ENCODE results near the gene SCRN3.
"Not testable (repeated sequence)": the region's sequence is repeated elsewhere in the genome, so short reads cannot be mapped to it uniquely, and the experiment has no call there.

The SCRN3 gene

GRCh38 chr2:174362949-174363348 is 32.6 kb upstream of the SCRN3 start:
- Histone ChIP-seq H3K9me3 (ENCODE audit: control extremely low read depth in 1 of 5, control insufficient read depth in 4 of 5, insufficient read depth in 2 of 5, low read depth in 1 of 5, low read length in 4 of 5) (peaks cover 3 to 29% (median 19%) of the 10 kb centered on the region in 5 experiments), H3K27me3 (replicated peaks in 2 of 5; ENCODE audit: control insufficient read depth in 4 of 5, insufficient read depth in 5 of 5, low read length in 4 of 5) (no peaks in the 10 kb centered on the region), H3K4me1 (ENCODE audit: control extremely low read depth in 1 of 4, control insufficient read depth in 4 of 4, insufficient read depth in 4 of 4, low read length in 3 of 4) (no peaks in the 10 kb centered on the region), H3K27ac (ENCODE audit: insufficient read depth in 1 of 2, low read depth in 1 of 2, low read length in 2 of 2, poor library complexity in 1 of 2, severe bottlenecking in 2 of 2) (no peak overlapping the region), H3K4me3 (ENCODE audit: control insufficient read depth in 1 of 7, extremely low read depth in 1 of 7, insufficient read depth in 4 of 7, low read depth in 2 of 7, low read length in 6 of 7) (no peak overlapping the region), H3K36me3 (ENCODE audit: control insufficient read depth in 4 of 4, insufficient read depth in 4 of 4, low read length in 3 of 4) (peaks cover 30 to 60% (median 30%) of the 10 kb centered on the region in 4 experiments)
- no peak for DNase-seq
- ChIA-PET POLR2A (no interaction called here), CTCF (interaction anchor here (1.0 to 1.4 kb wide), 2 partner anchors 11 to 13 kb away, joined by 3 read pairs; no protein-coding TSS in a partner anchor)
- 100% methylated on average over 1 of the region's 1 CpG for WGBS (ENCODE audit: insufficient coverage)

GRCh38 chr2:174363492-174364225 is 31.9 kb upstream of the SCRN3 start:
- CTCF ChIA-PET: interaction anchor here (1.0 to 1.4 kb wide), 2 partner anchors 12 to 14 kb away, joined by 3 read pairs; no protein-coding TSS in a partner anchor

DNA sequence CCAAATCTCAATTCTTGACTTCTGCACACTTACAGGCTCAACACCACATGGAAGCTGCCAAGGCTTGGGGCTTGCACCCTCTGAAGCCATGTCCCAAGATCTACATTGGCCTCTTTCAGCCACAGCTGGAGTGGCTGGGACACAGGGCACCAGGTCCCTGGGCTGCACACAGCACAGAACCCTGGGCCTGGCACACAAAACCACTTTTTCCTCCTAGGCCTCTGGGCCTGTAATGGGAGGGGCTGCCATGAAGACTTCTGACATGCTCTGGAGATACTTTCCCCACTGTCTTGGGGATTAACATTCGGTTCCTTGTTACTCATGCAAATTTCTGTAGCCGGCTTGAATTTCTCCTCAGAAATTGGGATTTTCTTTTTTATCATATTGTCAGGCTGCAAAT is 30.9 kb upstream of the SCRN3 start:
- 100% methylated on average over 2 of the region's 2 CpGs for WGBS (ENCODE audit: insufficient coverage)

More at GRCh38 chr2:174363492-174364225, 31.9 kb upstream of the SCRN3 start:
- Histone ChIP-seq H3K36me3 (ENCODE audit: control insufficient read depth in 4 of 4, insufficient read depth in 4 of 4, low read length in 3 of 4) (peaks cover 30 to 67% (median 32%) of the 10 kb centered on the region in 4 experiments), H3K4me3 (ENCODE audit: control insufficient read depth in 1 of 7, extremely low read depth in 1 of 7, insufficient read depth in 4 of 7, low read depth in 2 of 7, low read length in 6 of 7) (peak overlapping the region in 1 of 7 experiments; percentile 6), H3K9me3 (ENCODE audit: control extremely low read depth in 1 of 5, control insufficient read depth in 4 of 5, insufficient read depth in 2 of 5, low read depth in 1 of 5, low read length in 4 of 5) (peaks cover 3 to 29% (median 19%) of the 10 kb centered on the region in 5 experiments)
- DNase-seq; H3K27me3 ChIP-seq (replicated peaks in 2 of 5; ENCODE audit: control insufficient read depth in 4 of 5, insufficient read depth in 5 of 5, low read length in 4 of 5); POLR2A ChIA-PET; H3K4me1 ChIP-seq (ENCODE audit: control extremely low read depth in 1 of 4, control insufficient read depth in 4 of 4, insufficient read depth in 4 of 4, low read length in 3 of 4); H3K27ac ChIP-seq (ENCODE audit: insufficient read depth in 1 of 2, low read depth in 1 of 2, low read length in 2 of 2, poor library complexity in 1 of 2, severe bottlenecking in 2 of 2): not testable (repeated sequence)
- WGBS (ENCODE audit: insufficient coverage): 100% methylated on average over 4 of the region's 6 CpGs

GRCh38 chr2:174365571-174365970 is 30.0 kb upstream of the SCRN3 start:
- Histone ChIP-seq H3K27me3 (replicated peaks in 2 of 5; ENCODE audit: control insufficient read depth in 4 of 5, insufficient read depth in 5 of 5, low read length in 4 of 5) (no peaks in the 10 kb centered on the region), H3K4me3 (ENCODE audit: control insufficient read depth in 1 of 7, extremely low read depth in 1 of 7, insufficient read depth in 4 of 7, low read depth in 2 of 7, low read length in 6 of 7) (no peak overlapping the region), H3K4me1 (ENCODE audit: control extremely low read depth in 1 of 4, control insufficient read depth in 4 of 4, insufficient read depth in 4 of 4, low read length in 3 of 4) (no peaks in the 10 kb centered on the region), H3K9me3 (ENCODE audit: control extremely low read depth in 1 of 5, control insufficient read depth in 4 of 5, insufficient read depth in 2 of 5, low read depth in 1 of 5, low read length in 4 of 5) (peaks cover 3 to 29% (median 19%) of the 10 kb centered on the region in 5 experiments), H3K27ac (ENCODE audit: insufficient read depth in 1 of 2, low read depth in 1 of 2, low read length in 2 of 2, poor library complexity in 1 of 2, severe bottlenecking in 2 of 2) (no peak overlapping the region), H3K36me3 (ENCODE audit: control insufficient read depth in 4 of 4, insufficient read depth in 4 of 4, low read length in 3 of 4) (peaks cover 38 to 77% (median 45%) of the 10 kb centered on the region in 4 experiments)
- POLR2A ChIA-PET: no interaction called here
- 100% methylated on average over 1 of the region's 2 CpGs for WGBS (ENCODE audit: insufficient coverage)
- CTCF ChIA-PET: interaction anchor here (0.9 kb wide), 1 partner anchor 14 kb away, joined by 3 read pairs; no protein-coding TSS in a partner anchor
- no peak for DNase-seq

More for the DNA sequence above, 30.9 kb upstream of the SCRN3 start:
- POLR2A ChIA-PET: no interaction called here
- Histone ChIP-seq H3K27ac (ENCODE audit: insufficient read depth in 1 of 2, low read depth in 1 of 2, low read length in 2 of 2, poor library complexity in 1 of 2, severe bottlenecking in 2 of 2) (no peak overlapping the region), H3K9me3 (ENCODE audit: control extremely low read depth in 1 of 5, control insufficient read depth in 4 of 5, insufficient read depth in 2 of 5, low read depth in 1 of 5, low read length in 4 of 5) (peaks cover 3 to 29% (median 19%) of the 10 kb centered on the region in 5 experiments), H3K36me3 (ENCODE audit: control insufficient read depth in 4 of 4, insufficient read depth in 4 of 4, low read length in 3 of 4) (peaks cover 33 to 77% (median 37%) of the 10 kb centered on the region in 4 experiments), H3K27me3 (replicated peaks in 2 of 5; ENCODE audit: control insufficient read depth in 4 of 5, insufficient read depth in 5 of 5, low read length in 4 of 5) (no peaks in the 10 kb centered on the region), H3K4me3 (ENCODE audit: control insufficient read depth in 1 of 7, extremely low read depth in 1 of 7, insufficient read depth in 4 of 7, low read depth in 2 of 7, low read length in 6 of 7) (peak overlapping the region in 1 of 7 experiments; percentile 36), H3K4me1 (ENCODE audit: control extremely low read depth in 1 of 4, control insufficient read depth in 4 of 4, insufficient read depth in 4 of 4, low read length in 3 of 4) (no peaks in the 10 kb centered on the region)
- DNase-seq: no peak
- CTCF ChIA-PET: no interaction called here

DNA sequence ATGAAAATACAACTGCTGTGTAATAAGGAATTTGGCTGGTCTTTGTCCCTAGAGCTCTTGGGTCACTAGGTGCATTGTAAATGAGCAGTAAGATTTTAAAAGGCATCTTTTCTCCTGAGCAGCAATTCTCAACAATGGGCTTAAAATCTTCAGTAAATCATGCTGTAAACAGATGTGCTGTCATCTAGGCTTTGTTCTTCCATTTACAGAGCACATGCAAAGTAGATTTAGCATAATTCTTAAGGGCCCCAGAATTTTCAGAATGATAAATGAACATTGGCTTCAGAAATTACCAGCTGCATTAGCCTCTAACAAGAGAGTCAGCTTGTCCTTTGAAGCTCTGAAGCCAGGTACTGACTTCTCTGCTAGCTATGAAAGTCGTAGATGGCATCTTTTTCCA is 26.8 kb upstream of the SCRN3 start:
- ChIA-PET CTCF (interaction anchor here (1.8 kb wide), 1 partner anchor 9 kb away, joined by 6 read pairs; no protein-coding TSS in a partner anchor), POLR2A (no interaction called here)
- no peak overlapping the region for H3K27ac ChIP-seq (ENCODE audit: insufficient read depth in 1 of 2, low read depth in 1 of 2, low read length in 2 of 2, poor library complexity in 1 of 2, severe bottlenecking in 2 of 2)
- H3K27me3 ChIP-seq (replicated peaks in 2 of 5; ENCODE audit: control insufficient read depth in 4 of 5, insufficient read depth in 5 of 5, low read length in 4 of 5): no peaks in the 10 kb centered on the region
- H3K4me1 ChIP-seq (ENCODE audit: control extremely low read depth in 1 of 4, control insufficient read depth in 4 of 4, insufficient read depth in 4 of 4, low read length in 3 of 4): no peaks in the 10 kb centered on the region
- no CpG with 5 or more reads among the region's 1 CpG for WGBS (ENCODE audit: insufficient coverage)
- peaks cover 2 to 22% (median 16%) of the 10 kb centered on the region in 5 experiments for H3K9me3 ChIP-seq (ENCODE audit: control extremely low read depth in 1 of 5, control insufficient read depth in 4 of 5, insufficient read depth in 2 of 5, low read depth in 1 of 5, low read length in 4 of 5)
- no peak for DNase-seq
- H3K36me3 ChIP-seq (ENCODE audit: control insufficient read depth in 4 of 4, insufficient read depth in 4 of 4, low read length in 3 of 4): peaks cover 26 to 79% (median 38%) of the 10 kb centered on the region in 4 experiments
- H3K4me3 ChIP-seq (ENCODE audit: control insufficient read depth in 1 of 7, extremely low read depth in 1 of 7, insufficient read depth in 4 of 7, low read depth in 2 of 7, low read length in 6 of 7): no peak overlapping the region

DNA sequence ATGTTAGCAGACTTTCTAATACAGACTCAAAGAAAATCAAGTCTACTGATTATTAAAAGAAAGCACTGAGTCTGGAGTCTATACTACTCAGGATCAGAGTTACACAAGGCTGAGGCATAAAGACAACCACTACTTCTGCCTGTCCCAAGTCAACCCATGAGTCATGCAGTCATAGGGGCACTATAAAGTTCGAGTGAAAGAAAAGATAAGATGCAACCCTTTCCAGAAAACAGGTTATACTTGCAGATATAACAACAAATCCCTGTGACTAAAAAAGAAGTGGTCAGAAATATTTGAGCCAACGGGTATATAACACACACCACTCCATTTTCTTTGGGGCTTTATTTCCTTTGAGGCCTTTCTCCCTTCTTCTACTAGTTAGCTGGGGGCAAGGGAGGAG is 18.6 kb upstream of the SCRN3 start:
- DNase-seq: no peak
- no CpG with 5 or more reads among the region's 2 CpGs for WGBS (ENCODE audit: insufficient coverage)
- CTCF ChIA-PET: interaction anchor here (1.1 kb wide), 1 partner anchor 16 kb away, joined by 3 read pairs; no protein-coding TSS in a partner anchor
- Histone ChIP-seq H3K4me3 (ENCODE audit: control insufficient read depth in 1 of 7, extremely low read depth in 1 of 7, insufficient read depth in 4 of 7, low read depth in 2 of 7, low read length in 6 of 7) (no peak overlapping the region), H3K4me1 (ENCODE audit: control extremely low read depth in 1 of 4, control insufficient read depth in 4 of 4, insufficient read depth in 4 of 4, low read length in 3 of 4) (no peaks in the 10 kb centered on the region), H3K27me3 (replicated peaks in 2 of 5; ENCODE audit: control insufficient read depth in 4 of 5, insufficient read depth in 5 of 5, low read length in 4 of 5) (no peaks in the 10 kb centered on the region), H3K27ac (ENCODE audit: insufficient read depth in 1 of 2, low read depth in 1 of 2, low read length in 2 of 2, poor library complexity in 1 of 2, severe bottlenecking in 2 of 2) (no peak overlapping the region), H3K9me3 (ENCODE audit: control extremely low read depth in 1 of 5, control insufficient read depth in 4 of 5, insufficient read depth in 2 of 5, low read depth in 1 of 5, low read length in 4 of 5) (no peaks in the 10 kb centered on the region), H3K36me3 (ENCODE audit: control insufficient read depth in 4 of 4, insufficient read depth in 4 of 4, low read length in 3 of 4) (peaks cover 7 to 76% (median 38%) of the 10 kb centered on the region in 4 experiments)
- POLR2A ChIA-PET: no interaction called here

DNA sequence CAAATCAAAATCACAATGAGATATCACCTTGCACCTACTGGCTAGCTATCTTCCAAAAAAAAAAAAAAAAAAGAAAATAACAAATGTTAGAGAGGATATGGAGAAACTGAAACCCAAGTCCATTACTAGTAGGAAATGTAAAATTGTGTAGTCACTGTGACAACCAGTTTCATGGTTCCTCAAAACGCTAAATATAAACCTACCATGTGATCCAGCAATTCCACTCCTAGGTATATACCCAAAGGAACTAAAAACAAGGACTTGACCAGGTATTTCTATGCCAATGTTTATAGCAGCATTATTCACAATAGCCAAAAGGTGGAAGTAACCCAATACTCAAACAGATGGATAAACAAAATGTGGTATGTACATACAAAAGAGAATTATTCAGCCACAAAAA is 11.7 kb upstream of the SCRN3 start:
- no peaks in the 10 kb centered on the region for H3K27me3 ChIP-seq (replicated peaks in 2 of 5; ENCODE audit: control insufficient read depth in 4 of 5, insufficient read depth in 5 of 5, low read length in 4 of 5)
- WGBS (ENCODE audit: insufficient coverage): no CpG with 5 or more reads among the region's 1 CpG
- no peaks in the 10 kb centered on the region for H3K4me1 ChIP-seq (ENCODE audit: control extremely low read depth in 1 of 4, control insufficient read depth in 4 of 4, insufficient read depth in 4 of 4, low read length in 3 of 4)
- H3K36me3 ChIP-seq (ENCODE audit: control insufficient read depth in 4 of 4, insufficient read depth in 4 of 4, low read length in 3 of 4): peaks cover 12 to 70% (median 23%) of the 10 kb centered on the region in 4 experiments
- no peak overlapping the region for H3K27ac ChIP-seq (ENCODE audit: insufficient read depth in 1 of 2, low read depth in 1 of 2, low read length in 2 of 2, poor library complexity in 1 of 2, severe bottlenecking in 2 of 2)
- H3K4me3 ChIP-seq (ENCODE audit: control insufficient read depth in 1 of 7, extremely low read depth in 1 of 7, insufficient read depth in 4 of 7, low read depth in 2 of 7, low read length in 6 of 7): no peak overlapping the region
- peaks cover 0 to 9% (median 3%) of the 10 kb centered on the region in 5 experiments for H3K9me3 ChIP-seq (ENCODE audit: control extremely low read depth in 1 of 5, control insufficient read depth in 4 of 5, insufficient read depth in 2 of 5, low read depth in 1 of 5, low read length in 4 of 5)
- ChIA-PET CTCF (no interaction called here), POLR2A (interaction anchor here (0.6 kb wide), 1 partner anchor 963 kb away, joined by 3 read pairs; no protein-coding TSS in a partner anchor)
- DNase-seq: peak in 2 of 3 donors; percentile 68 to 81

Measured in common myeloid progenitor, CD34-positive (primary cell).